ENCODE data around the gene TRAF1. TPM values are rescaled to one million over a fixed set of nuclear protein-coding genes. Genes with fewer than 3 reads are reported as not detected.

Gene TRAF1
- total and polyA plus RNA-seq, 2 donors (not counting 1 experiment from before 2014, with no cell fraction given), result 0.58 to 3.8 TPM

GRCh38 chr9:120862452-120862851 lies 64.1 kb downstream of the TRAF1 start:
- TF ChIP-seq, protein P1, sequence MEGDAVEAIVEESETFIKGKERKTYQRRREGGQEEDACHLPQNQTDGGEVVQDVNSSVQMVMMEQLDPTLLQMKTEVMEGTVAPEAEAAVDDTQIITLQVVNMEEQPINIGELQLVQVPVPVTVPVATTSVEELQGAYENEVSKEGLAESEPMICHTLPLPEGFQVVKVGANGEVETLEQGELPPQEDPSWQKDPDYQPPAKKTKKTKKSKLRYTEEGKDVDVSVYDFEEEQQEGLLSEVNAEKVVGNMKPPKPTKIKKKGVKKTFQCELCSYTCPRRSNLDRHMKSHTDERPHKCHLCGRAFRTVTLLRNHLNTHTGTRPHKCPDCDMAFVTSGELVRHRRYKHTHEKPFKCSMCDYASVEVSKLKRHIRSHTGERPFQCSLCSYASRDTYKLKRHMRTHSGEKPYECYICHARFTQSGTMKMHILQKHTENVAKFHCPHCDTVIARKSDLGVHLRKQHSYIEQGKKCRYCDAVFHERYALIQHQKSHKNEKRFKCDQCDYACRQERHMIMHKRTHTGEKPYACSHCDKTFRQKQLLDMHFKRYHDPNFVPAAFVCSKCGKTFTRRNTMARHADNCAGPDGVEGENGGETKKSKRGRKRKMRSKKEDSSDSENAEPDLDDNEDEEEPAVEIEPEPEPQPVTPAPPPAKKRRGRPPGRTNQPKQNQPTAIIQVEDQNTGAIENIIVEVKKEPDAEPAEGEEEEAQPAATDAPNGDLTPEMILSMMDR (conservative IDR thresholded peaks at IDR 0.05 in 1 of 2, IDR thresholded peaks at IDR 0.05 in 1 of 2; ENCODE audit: low read depth in 1 of 2, low read length in 2 of 2), result no peak
- TF ChIP-seq EZH2 (IDR thresholded peaks at IDR 0.05; ENCODE audit: low read length, missing control alignments), result no peak
- Histone ChIP-seq H3K36me3 (ENCODE audit: control insufficient read depth, insufficient read depth, low read length) (peaks cover 38% of the 10 kb centered on the region), H3K27ac (ENCODE audit: insufficient read depth, low read length) (no peak overlapping the region), H3K27me3 (ENCODE audit: control insufficient read depth, insufficient read depth, low read length) (no peaks in the 10 kb centered on the region), H3K4me1 (ENCODE audit: control insufficient read depth, extremely low read depth, insufficient read depth, low read length) (no peaks in the 10 kb centered on the region), H3K4me3 (replicated peaks in 1 of 4; ENCODE audit: control extremely low read depth in 1 of 4, insufficient read depth in 1 of 4, low read depth in 3 of 4, low read length in 4 of 4) (no peak overlapping the region), H3K9me3 (ENCODE audit: control insufficient read depth, insufficient read depth, low read depth, low read length) (no peaks in the 10 kb centered on the region), H3K9ac (ENCODE audit: insufficient read depth, low read length) (no peak overlapping the region), H4K20me1 (ENCODE audit: control insufficient read depth, extremely low read depth, insufficient read depth, low read length) (no peaks in the 10 kb centered on the region), H2AFZ (ENCODE audit: low read length) (no peak overlapping the region), H3K4me2 (ENCODE audit: extremely low read depth, insufficient read depth, low read length) (no peak overlapping the region), H3K79me2 (ENCODE audit: control insufficient read depth, insufficient read depth, low read length) (no peaks in the 10 kb centered on the region)
- DNase-seq (ENCODE audit: low read depth in 2 of 2), result no peak

DNA sequence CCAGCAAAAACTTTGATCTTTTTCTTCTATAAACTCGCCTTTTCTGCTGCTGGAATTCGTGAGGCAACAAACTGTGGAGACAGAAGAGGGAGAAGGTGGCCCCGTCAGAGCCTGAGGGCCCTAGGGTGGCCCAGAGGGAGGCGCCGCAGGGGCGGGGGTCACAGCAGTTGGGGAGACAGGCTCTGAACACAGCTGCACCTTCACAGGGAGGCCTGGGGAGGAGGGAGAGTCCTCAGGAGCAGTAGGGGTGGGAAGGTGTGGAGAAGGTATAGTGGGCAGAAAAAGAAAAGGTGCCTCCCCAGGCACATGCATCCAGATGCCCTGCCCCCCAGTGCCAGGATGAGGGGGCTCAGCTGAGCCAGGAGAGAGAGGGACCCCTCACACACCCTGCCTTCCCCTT lies 64.7 kb downstream of the TRAF1 start:
- no peak overlapping the region for H3K4me2 ChIP-seq (ENCODE audit: extremely low read depth, insufficient read depth, low read length)
- no peak overlapping the region for H3K4me3 ChIP-seq (replicated peaks in 1 of 4; ENCODE audit: control extremely low read depth in 1 of 4, insufficient read depth in 1 of 4, low read depth in 3 of 4, low read length in 4 of 4)
- no peaks in the 10 kb centered on the region for H4K20me1 ChIP-seq (ENCODE audit: control insufficient read depth, extremely low read depth, insufficient read depth, low read length)
- no peak overlapping the region for H3K9ac ChIP-seq (ENCODE audit: insufficient read depth, low read length)
- no peak overlapping the region for H3K27ac ChIP-seq (ENCODE audit: insufficient read depth, low read length)
- no peaks in the 10 kb centered on the region for H3K9me3 ChIP-seq (ENCODE audit: control insufficient read depth, insufficient read depth, low read depth, low read length)
- H3K4me1 ChIP-seq (ENCODE audit: control insufficient read depth, extremely low read depth, insufficient read depth, low read length), result no peaks in the 10 kb centered on the region
- peaks cover 37% of the 10 kb centered on the region for H3K36me3 ChIP-seq (ENCODE audit: control insufficient read depth, insufficient read depth, low read length)
- TF ChIP-seq, protein P1 (conservative IDR thresholded peaks at IDR 0.05 in 1 of 2, IDR thresholded peaks at IDR 0.05 in 1 of 2; ENCODE audit: low read depth in 1 of 2, low read length in 2 of 2), result no peak
- no peak for TF ChIP-seq EZH2 (IDR thresholded peaks at IDR 0.05; ENCODE audit: low read length, missing control alignments)
- DNase-seq (ENCODE audit: low read depth in 2 of 2), result no peak
- no peak overlapping the region for H2AFZ ChIP-seq (ENCODE audit: low read length)
- no peaks in the 10 kb centered on the region for H3K79me2 ChIP-seq (ENCODE audit: control insufficient read depth, insufficient read depth, low read length)
- H3K27me3 ChIP-seq (ENCODE audit: control insufficient read depth, insufficient read depth, low read length), result no peaks in the 10 kb centered on the region

- Histone ChIP-seq H3K4me2 (ENCODE audit: extremely low read depth, insufficient read depth, low read length) (no peak overlapping the region), H2AFZ (ENCODE audit: low read length) (no peak overlapping the region), H3K4me1 (ENCODE audit: control insufficient read depth, extremely low read depth, insufficient read depth, low read length) (no peaks in the 10 kb centered on the region), H3K9me3 (ENCODE audit: control insufficient read depth, insufficient read depth, low read depth, low read length) (no peaks in the 10 kb centered on the region), H3K27ac (ENCODE audit: insufficient read depth, low read length) (no peak overlapping the region), H3K36me3 (ENCODE audit: control insufficient read depth, insufficient read depth, low read length) (peaks cover 30% of the 10 kb centered on the region), H3K79me2 (ENCODE audit: control insufficient read depth, insufficient read depth, low read length) (no peaks in the 10 kb centered on the region), H3K9ac (ENCODE audit: insufficient read depth, low read length) (no peak overlapping the region), H3K4me3 (replicated peaks in 1 of 4; ENCODE audit: control extremely low read depth in 1 of 4, insufficient read depth in 1 of 4, low read depth in 3 of 4, low read length in 4 of 4) (no peak overlapping the region), H3K27me3 (ENCODE audit: control insufficient read depth, insufficient read depth, low read length) (no peaks in the 10 kb centered on the region), H4K20me1 (ENCODE audit: control insufficient read depth, extremely low read depth, insufficient read depth, low read length) (no peaks in the 10 kb centered on the region)
- no peak for DNase-seq (ENCODE audit: low read depth in 2 of 2)
- TF ChIP-seq EZH2 (IDR thresholded peaks at IDR 0.05; ENCODE audit: low read length, missing control alignments), result no peak
- TF ChIP-seq, protein P1 (conservative IDR thresholded peaks at IDR 0.05 in 1 of 2, IDR thresholded peaks at IDR 0.05 in 1 of 2; ENCODE audit: low read depth in 1 of 2, low read length in 2 of 2), result no peak
Measured at GRCh38 chr9:120860083-120860482, 66.5 kb downstream of the TRAF1 start.
